Duodenal mucosa (tissue), 2 donors: ENCODE results near the gene BPIFB1.

Experiments
- H3K27ac ChIP-seq: one replicate; pipeline ENCODE4 v1.7.0; 2013; ENCODE audit warnings: low read depth, low read length
- H3K27me3 ChIP-seq, 2 donors: one replicate each; pipeline ENCODE4 v1.7.0; 2013; ENCODE audit warnings: low read length in 2 of 2, control low read depth in 1 of 2; ENCODE audit not compliant: insufficient read depth in 2 of 2, control insufficient read depth in 1 of 2
- H3K36me3 ChIP-seq, 2 donors: one replicate each; pipeline ENCODE4 v1.7.0; 2013; ENCODE audit warnings: low read length in 2 of 2, control low read depth in 1 of 2; ENCODE audit not compliant: insufficient read depth in 2 of 2, control insufficient read depth in 1 of 2
- H3K4me1 ChIP-seq, 2 donors: one replicate each; pipeline ENCODE4 v1.7.0; 2013; ENCODE audit warnings: low read length in 2 of 2, control low read depth in 1 of 2; ENCODE audit not compliant: insufficient read depth in 2 of 2, control insufficient read depth in 1 of 2
- H3K4me3 ChIP-seq, 2 donors: one replicate each; pipeline ENCODE4 v1.7.0; 2013; ENCODE audit warnings: low read length in 2 of 2, low read depth in 1 of 2
- H3K9ac ChIP-seq, 2 donors: one replicate each; pipeline ENCODE4 v1.7.0; 2013; ENCODE audit warnings: low read length in 2 of 2, low read depth in 1 of 2
- H3K9me3 ChIP-seq, 2 donors: one replicate each; pipeline ENCODE4 v1.7.0; 2013; ENCODE audit warnings: low read length in 2 of 2, control low read depth in 1 of 2; ENCODE audit not compliant: control insufficient read depth in 1 of 2

BPIFB1 gene

DNA sequence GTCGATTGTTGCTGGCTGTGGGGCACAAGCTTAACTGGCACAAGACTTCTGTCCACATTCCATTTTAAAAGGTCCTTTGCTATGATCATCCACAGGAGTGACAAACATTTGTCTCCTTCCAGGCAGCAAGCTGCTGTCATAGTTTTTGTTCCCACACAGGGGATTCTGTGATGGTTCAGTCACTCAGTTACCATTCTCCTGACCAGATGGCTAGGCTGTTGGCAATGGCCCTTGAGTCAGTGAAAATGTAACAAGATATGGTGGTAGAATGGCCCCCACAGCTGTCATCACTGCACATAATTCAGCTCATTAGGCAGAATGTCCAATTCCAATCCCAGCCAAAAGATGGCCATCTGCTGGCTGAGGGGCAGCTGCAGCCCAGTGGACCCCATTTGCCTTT is 33.6 kb upstream of the BPIFB1 start:
- no peaks in the 10 kb centered on the region for H3K27me3 ChIP-seq
- H3K4me3 ChIP-seq, result no peak overlapping the region

DNA sequence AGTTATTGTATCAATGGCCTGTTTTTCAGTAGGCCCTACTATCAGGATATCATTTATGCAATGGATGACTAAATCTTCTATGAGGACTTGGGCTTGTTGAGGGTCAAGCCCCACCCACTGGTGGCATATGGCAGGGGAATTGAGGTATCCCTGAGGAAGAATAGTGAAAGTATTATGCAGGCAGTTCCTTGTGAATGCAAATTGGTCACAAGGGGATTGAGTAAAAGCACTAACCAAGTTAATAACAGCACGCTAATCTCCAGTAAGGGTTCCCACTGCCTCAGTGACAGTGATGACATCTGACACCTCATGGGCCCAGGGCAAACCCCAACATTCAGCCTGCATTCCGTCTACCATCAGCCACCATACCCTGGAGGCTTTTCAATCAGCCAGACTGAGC is 32.3 kb upstream of the BPIFB1 start:
- no peak overlapping the region for H3K27ac ChIP-seq
- H3K4me1 ChIP-seq, result no peaks in the 10 kb centered on the region
- no peaks in the 10 kb centered on the region for H3K9me3 ChIP-seq
- no peaks in the 10 kb centered on the region for H3K27me3 ChIP-seq
- no peaks in the 10 kb centered on the region for H3K36me3 ChIP-seq
- H3K4me3 ChIP-seq, result no peak overlapping the region
- H3K9ac ChIP-seq, result no peak overlapping the region

More for the DNA sequence above, 33.6 kb upstream of the BPIFB1 start:
- no peak overlapping the region for H3K9ac ChIP-seq
- H3K9me3 ChIP-seq, result no peaks in the 10 kb centered on the region
- no peaks in the 10 kb centered on the region for H3K4me1 ChIP-seq
- no peak overlapping the region for H3K27ac ChIP-seq
- no peaks in the 10 kb centered on the region for H3K36me3 ChIP-seq

DNA sequence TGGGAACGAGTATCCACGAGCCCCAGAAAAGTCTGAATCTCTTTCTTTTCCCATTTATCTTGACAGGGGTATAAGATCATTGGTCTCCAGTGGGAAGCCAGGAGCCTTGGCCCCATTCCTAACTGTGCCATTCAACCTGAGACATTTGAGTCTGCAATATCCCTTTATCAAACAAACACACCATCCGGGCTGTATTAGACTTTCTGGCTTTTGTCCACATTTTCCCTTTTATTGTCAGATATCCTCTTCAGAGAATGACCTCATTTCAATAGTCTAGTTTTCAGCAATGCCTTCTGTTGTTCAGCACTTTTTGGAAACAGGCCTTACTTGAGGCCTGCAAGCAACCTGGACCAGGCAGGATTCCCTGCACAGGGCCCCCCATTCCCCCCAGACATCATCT is 31.5 kb upstream of the BPIFB1 start:
- H3K27ac ChIP-seq, result no peak overlapping the region
- no peak overlapping the region for H3K9ac ChIP-seq
- no peaks in the 10 kb centered on the region for H3K27me3 ChIP-seq
- H3K4me3 ChIP-seq, result no peak overlapping the region
- no peaks in the 10 kb centered on the region for H3K4me1 ChIP-seq
- H3K9me3 ChIP-seq, result no peaks in the 10 kb centered on the region
- no peaks in the 10 kb centered on the region for H3K36me3 ChIP-seq

- H3K9me3 ChIP-seq, result no peaks in the 10 kb centered on the region
- no peak overlapping the region for H3K27ac ChIP-seq
- H3K36me3 ChIP-seq, result no peaks in the 10 kb centered on the region
- H3K9ac ChIP-seq, result no peak overlapping the region
- H3K4me3 ChIP-seq, result no peak overlapping the region
- no peaks in the 10 kb centered on the region for H3K4me1 ChIP-seq
- no peaks in the 10 kb centered on the region for H3K27me3 ChIP-seq
Observed at GRCh38 chr20:33252460-33252859, 30.6 kb upstream of the BPIFB1 start.

DNA sequence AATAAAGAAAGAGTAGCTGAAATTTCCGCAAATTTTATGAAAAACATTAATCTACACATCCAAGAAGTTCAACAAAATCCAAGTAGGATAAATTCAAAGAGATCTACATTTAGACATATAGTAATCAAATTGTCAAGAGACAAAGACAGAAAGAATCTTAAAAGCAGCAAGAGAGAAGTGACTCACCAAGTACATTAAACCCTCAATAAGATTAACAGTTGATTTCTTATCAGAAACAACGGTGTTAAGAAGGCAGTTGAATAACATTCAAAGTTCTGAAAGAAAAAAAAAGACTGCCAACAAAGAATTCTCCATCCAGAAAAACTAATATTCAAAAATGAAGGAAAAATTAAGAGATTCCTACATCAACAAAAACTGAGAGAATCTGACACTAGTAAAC is 28.0 kb upstream of the BPIFB1 start:
- Histone ChIP-seq H3K27me3 (no peaks in the 10 kb centered on the region), H3K4me3 (no peak overlapping the region), H3K36me3 (no peaks in the 10 kb centered on the region), H3K4me1 (no peaks in the 10 kb centered on the region), H3K27ac (no peak overlapping the region), H3K9me3 (no peaks in the 10 kb centered on the region), H3K9ac (no peak overlapping the region)

DNA sequence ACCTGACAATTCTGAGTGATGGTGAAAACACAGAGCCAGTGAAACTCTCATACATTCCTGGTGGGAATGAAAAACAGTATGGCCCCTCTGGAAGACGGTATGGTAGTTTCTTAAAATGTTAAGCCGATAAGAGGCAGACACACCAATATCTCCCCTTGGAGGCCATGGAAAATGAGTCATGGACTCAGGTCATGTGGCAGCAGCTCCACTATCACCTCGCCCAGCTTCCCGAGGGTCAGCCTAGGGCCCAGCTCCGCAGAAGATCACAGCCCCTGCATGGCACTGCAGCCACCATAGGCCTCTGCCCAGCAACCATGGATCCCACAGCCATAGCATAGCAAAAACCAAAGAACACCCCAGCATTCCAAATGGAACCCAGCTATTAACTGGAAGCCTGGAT is 25.8 kb upstream of the BPIFB1 start:
- Histone ChIP-seq H3K4me1 (no peaks in the 10 kb centered on the region), H3K4me3 (no peak overlapping the region), H3K27me3 (no peaks in the 10 kb centered on the region), H3K27ac (no peak overlapping the region), H3K9ac (no peak overlapping the region), H3K36me3 (no peaks in the 10 kb centered on the region), H3K9me3 (no peaks in the 10 kb centered on the region)

- Histone ChIP-seq H3K4me1 (no peaks in the 10 kb centered on the region), H3K9ac (no peak overlapping the region), H3K9me3 (no peaks in the 10 kb centered on the region), H3K27me3 (no peaks in the 10 kb centered on the region), H3K27ac (no peak overlapping the region), H3K36me3 (no peaks in the 10 kb centered on the region), H3K4me3 (no peak overlapping the region)
Observed at GRCh38 chr20:33259371-33259770, 23.6 kb upstream of the BPIFB1 start.

GRCh38 chr20:33261465-33261864 is 21.5 kb upstream of the BPIFB1 start:
- Histone ChIP-seq H3K9me3 (no peaks in the 10 kb centered on the region), H3K4me3 (no peak overlapping the region), H3K9ac (no peak overlapping the region), H3K27me3 (no peaks in the 10 kb centered on the region), H3K27ac (no peak overlapping the region), H3K4me1 (no peaks in the 10 kb centered on the region), H3K36me3 (no peaks in the 10 kb centered on the region)

DNA sequence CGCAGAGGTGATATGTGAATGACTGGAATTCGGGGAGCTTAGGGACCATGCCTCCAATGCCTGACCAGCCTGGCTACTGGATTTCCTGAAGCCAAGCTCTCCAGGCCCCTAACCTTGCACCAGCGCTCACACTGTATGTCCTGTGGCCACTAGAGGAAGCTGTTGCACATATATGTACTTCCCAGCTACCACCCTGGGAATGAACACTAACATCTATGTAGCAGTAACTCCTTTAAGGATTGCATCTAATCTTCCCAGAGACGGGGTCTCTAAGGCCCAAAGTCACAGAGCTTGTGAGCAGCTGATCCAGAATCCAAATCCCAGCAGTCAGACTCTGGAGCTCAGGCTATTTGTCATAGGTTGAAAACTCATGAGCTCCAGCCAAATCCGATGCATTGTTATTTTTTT is 20.4 kb upstream of the BPIFB1 start:
- H3K9ac ChIP-seq, result no peak overlapping the region

DNA sequence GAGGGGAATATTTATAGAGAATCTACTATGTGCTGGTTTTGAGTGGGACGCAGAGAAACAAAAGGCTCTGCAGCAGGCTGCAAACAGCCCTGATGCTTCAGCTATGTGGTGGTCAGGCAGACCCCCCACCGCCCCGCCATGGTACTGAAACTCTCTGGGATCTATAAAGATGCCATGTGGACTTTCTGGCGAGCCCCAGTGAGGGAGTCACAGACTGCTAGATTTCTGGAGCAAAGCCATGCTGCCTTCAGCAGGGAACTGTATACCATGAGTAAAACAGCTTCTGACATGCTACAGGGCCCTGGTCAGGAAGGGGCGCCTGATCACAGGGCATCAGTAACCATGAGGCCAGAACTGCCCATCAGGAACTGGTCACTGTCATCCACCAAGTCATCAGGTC is 19.2 kb upstream of the BPIFB1 start:
- Histone ChIP-seq H3K27ac (no peak overlapping the region), H3K27me3 (peaks cover 0 to 3% of the 10 kb centered on the region in 2 donors), H3K36me3 (no peaks in the 10 kb centered on the region), H3K9me3 (no peaks in the 10 kb centered on the region), H3K4me3 (no peak overlapping the region), H3K4me1 (no peaks in the 10 kb centered on the region), H3K9ac (no peak overlapping the region)

More for the DNA sequence above, 20.4 kb upstream of the BPIFB1 start:
- Histone ChIP-seq H3K27ac (no peak overlapping the region), H3K4me3 (no peak overlapping the region), H3K27me3 (peaks cover 0 to 2% of the 10 kb centered on the region in 2 donors), H3K4me1 (no peaks in the 10 kb centered on the region), H3K36me3 (no peaks in the 10 kb centered on the region), H3K9me3 (no peaks in the 10 kb centered on the region)

- Histone ChIP-seq H3K9ac (no peak overlapping the region), H3K9me3 (no peaks in the 10 kb centered on the region), H3K4me1 (peaks cover 0 to 3% of the 10 kb centered on the region in 2 donors), H3K4me3 (no peak overlapping the region), H3K27ac (no peak overlapping the region), H3K27me3 (peaks cover 0 to 3% of the 10 kb centered on the region in 2 donors), H3K36me3 (no peaks in the 10 kb centered on the region)
Observed at GRCh38 chr20:33267701-33268100, 15.3 kb upstream of the BPIFB1 start.
